ENCODE results near the gene RNF145.

- TF ChIP-seq CTCF (IDR thresholded peaks at IDR 0.05) (no peak), POLR2A (IDR thresholded peaks at IDR 0.05) (no peak)
Observed at GRCh38 chr5:159208514-159209437, 577 bp downstream of the RNF145 start.

All from body of pancreas (tissue), 4 donors.